GM21447 (cell line): Measurements from ENCODE around the gene RPSA.
"Not testable (repeated sequence)": the region's sequence is repeated elsewhere in the genome, so short reads cannot be mapped to it uniquely, and the experiment has no call there.

ENCODE experiments used
- ATAC-seq: cut with Tn5 transposase; IDR thresholded peaks from one replicate; pipeline ENCODE4 v1.9.1; 2021; ENCODE audit not compliant: unreplicated experiment

RPSA gene

DNA sequence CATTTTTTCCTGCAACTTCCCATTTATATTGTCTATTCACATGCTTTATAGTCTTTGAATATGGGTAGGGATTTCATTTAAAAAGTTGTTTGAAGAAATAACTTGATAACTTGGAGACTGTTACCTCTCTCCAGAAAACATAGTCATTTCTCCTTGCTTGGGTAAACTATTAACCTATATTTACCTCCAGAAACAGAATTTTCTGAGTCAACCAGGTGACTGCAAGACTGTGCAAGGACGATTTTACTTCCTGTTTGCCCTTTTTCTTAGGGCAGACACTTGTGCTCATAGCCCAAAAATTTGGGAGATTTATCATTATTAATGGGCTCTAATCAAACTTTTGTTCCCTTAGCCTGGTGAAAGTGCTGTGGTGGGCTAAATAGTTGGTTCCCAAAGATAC lies 46.6 kb downstream of the RPSA start:
- ATAC-seq, result peak; percentile 78

DNA sequence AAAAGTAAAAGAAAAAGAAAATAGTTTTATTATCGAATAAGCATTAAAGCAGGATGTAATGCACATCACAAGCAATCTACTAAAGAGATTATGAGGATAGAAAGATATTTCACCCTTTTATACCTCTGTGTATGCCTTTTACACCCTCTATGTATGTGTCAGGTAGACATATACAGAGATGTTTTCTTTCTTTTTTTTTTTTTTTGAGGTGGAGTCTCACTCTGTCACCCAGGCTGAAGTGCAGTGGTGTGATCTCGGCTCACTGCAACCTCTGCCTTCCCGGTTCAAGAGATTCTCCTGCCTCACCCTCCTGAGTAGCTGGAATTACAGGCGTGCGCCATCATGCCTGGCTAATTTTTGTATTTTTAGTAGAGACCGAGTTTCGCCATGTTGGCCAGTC lies 47.4 kb downstream of the RPSA start:
- not testable (repeated sequence) for ATAC-seq

DNA sequence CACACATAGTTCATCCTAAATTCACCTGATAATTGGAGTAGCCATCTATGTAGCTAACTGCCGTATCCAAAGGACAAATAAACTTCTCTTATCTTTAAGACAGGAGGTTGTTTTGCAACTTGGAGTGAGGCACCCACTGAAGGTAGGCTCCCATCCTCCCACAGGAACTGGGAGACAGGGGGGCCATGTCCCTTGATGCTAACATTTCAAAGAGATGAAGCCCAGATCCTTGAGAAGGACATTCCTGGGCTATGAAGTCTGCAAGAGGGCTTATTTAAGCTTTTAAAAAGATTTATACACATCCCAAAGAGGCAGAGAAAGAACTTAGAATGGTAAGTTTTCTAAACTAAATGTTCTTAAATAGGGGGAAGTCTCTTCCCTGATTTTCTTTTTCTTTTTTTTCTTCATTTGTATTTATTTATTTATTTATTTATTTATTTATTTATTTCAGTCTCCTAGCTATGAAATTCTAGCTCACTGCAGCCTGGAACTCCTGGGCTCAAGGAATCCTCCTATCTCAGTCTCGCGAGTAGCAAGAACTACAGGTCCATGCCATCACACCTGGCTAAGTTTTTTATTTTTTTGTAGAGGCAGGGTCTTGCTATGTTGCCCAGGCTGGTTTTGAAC lies 48.2 kb downstream of the RPSA start:
- no peak for ATAC-seq

DNA sequence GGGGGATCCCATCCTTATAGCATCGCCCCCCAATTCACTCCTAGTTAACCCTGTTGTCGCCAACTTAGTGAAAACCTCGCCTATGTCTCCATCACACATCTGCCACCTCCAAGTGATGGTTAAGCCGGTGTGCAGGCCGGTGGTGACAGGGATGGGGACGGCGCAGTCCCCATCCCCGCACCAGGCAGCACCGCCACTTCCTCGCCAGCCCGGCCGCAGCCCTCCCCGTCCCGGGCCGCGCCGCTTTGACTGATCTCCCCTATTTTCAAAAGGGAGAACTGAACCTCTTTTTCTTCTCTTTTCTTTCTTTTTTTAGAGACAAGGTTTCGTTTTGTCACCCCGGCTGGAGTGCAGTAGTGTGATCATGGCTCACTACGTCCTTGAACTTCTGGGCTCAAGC lies 49.6 kb downstream of the RPSA start:
- ATAC-seq, result no peak

DNA sequence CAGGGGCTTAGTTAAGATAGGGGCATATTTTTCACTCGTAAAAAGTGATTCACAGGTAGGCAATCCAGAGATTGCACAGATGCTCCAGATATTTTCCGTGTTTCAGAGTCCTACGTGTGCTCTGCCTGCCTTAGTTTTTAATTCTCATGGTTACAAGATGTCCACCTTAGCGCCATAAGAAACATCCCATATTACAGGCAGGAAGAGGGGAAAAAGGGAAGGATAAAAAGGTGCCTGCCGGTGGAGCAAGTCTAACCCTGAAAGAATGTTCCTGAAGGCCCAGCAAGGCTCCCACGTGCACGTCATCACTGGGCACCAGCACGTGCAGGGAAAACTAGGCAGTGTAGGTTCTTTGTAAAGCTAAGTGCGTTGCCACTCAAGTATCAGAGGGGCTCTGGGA lies 50.8 kb downstream of the RPSA start:
- no peak for ATAC-seq

DNA sequence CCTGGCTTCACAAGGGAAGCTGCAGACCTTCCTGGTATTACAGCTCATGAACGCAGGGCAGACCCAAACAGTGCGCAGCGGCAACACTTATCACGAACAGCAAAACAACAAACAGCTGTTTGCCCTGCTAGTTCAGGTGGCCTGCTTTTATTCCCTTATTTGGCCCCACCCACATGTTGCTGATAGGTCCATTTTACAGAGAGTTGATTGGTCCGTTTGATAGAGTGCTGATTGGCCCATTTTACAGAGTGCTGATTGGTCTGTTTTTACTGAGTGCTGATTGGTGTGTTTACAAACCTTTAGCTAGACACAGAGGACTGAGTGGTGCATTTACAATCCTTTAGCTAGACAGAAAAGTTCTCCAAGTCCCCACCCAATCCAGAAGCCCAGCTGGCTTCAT lies 52.1 kb downstream of the RPSA start:
- not testable (repeated sequence) for ATAC-seq

DNA sequence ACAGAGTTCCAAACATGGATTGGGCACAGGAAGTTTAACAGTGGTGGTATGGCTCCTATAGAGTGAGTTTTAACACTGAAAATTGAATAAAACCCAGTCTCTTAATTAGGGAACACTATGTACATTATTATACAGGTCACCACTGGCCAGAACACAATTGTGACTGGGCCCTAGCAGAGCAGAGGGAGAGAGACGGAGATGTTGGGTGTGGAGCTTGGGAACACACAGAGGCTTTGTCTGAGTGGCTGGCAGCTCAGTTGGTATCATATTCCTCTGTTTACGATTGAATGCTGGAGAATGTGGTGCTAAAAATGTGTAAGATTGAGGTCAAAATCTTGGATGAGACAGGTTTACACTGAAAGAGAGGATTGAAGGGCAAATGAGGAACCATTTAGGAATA lies 54.2 kb downstream of the RPSA start:
- no peak for ATAC-seq
